ENCODE results near the gene PTPRD.

DNA sequence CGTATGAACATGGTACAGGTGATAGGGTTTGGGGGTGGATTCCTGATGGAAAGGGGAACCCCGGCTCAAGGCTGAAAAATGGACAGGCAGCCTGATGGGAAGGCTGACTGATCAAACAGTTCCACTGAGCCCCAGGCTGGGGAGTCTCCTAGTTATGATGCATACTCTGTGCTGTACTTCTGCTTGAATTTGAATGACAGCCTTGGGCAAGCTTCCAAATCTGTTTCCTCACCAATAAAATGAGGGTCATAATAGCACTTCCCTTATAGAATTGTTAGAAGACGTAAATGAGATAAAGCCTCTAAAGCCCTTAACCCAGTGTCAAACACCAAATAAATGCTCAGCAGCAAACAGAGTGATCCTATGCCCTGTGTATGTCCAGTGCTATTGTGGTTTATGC, 2334.8 kb downstream of the PTPRD start:
- TF ChIP-seq EZH2 (IDR thresholded peaks at IDR 0.05) = no peak
- TF ChIP-seq, protein P1, sequence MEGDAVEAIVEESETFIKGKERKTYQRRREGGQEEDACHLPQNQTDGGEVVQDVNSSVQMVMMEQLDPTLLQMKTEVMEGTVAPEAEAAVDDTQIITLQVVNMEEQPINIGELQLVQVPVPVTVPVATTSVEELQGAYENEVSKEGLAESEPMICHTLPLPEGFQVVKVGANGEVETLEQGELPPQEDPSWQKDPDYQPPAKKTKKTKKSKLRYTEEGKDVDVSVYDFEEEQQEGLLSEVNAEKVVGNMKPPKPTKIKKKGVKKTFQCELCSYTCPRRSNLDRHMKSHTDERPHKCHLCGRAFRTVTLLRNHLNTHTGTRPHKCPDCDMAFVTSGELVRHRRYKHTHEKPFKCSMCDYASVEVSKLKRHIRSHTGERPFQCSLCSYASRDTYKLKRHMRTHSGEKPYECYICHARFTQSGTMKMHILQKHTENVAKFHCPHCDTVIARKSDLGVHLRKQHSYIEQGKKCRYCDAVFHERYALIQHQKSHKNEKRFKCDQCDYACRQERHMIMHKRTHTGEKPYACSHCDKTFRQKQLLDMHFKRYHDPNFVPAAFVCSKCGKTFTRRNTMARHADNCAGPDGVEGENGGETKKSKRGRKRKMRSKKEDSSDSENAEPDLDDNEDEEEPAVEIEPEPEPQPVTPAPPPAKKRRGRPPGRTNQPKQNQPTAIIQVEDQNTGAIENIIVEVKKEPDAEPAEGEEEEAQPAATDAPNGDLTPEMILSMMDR (IDR thresholded peaks at IDR 0.05) = no peak

Data from neural progenitor cell (in vitro differentiated cells).